Neuronal stem cell (in vitro differentiated cells): Measurements from ENCODE around the gene SIVA1.

Source experiments
- DNase-seq: peaks from one replicate; pipeline ENCODE4 v3.0.0-alpha.2; 2013; ENCODE audit warnings: low spot score
- H2AFZ ChIP-seq: one replicate; pipeline ENCODE4 v1.6.1; 2013; ENCODE audit warnings: mild to moderate bottlenecking, low read length, inconsistent platforms
- H2AK5ac ChIP-seq: 2 replicates; pipeline ENCODE4 v1.6.1; 2013; ENCODE audit warnings: low read depth, mild to moderate bottlenecking, inconsistent platforms, low read length, moderate library complexity, mixed read lengths
- H2BK120ac ChIP-seq: 2 replicates; pipeline ENCODE4 v1.6.1; 2013; ENCODE audit warnings: low read depth, mild to moderate bottlenecking, inconsistent platforms, low read length, moderate library complexity, mixed read lengths
- H2BK12ac ChIP-seq: one replicate; pipeline ENCODE4 v1.6.1; 2013; ENCODE audit warnings: low read length, inconsistent platforms
- H2BK15ac ChIP-seq: 2 replicates; pipeline ENCODE4 v1.6.1; 2013; ENCODE audit warnings: mild to moderate bottlenecking, low read length, inconsistent platforms, mixed read lengths
- H2BK5ac ChIP-seq: one replicate; pipeline ENCODE4 v1.6.1; 2013; ENCODE audit warnings: inconsistent platforms, mild to moderate bottlenecking, low read length, moderate library complexity
- H3K14ac ChIP-seq: one replicate; pipeline ENCODE4 v1.6.1; 2013; ENCODE audit warnings: low read length, inconsistent platforms
- H3K18ac ChIP-seq: 2 replicates; pipeline ENCODE4 v1.6.1; 2013; ENCODE audit warnings: low read length, inconsistent platforms
- H3K23ac ChIP-seq: 2 replicates; pipeline ENCODE4 v1.6.1; 2013; ENCODE audit warnings: low read depth, mild to moderate bottlenecking, mixed read lengths, low read length, inconsistent platforms; ENCODE audit not compliant: poor library complexity
- H3K27ac ChIP-seq: replicated peaks from 3 replicates; pipeline ENCODE4 v1.5.1; 2013; ENCODE audit warnings: low read length, inconsistent platforms
- H3K27me3 ChIP-seq, 3 experiments: 2 replicates each; pipeline ENCODE4 v1.6.1; 2013; ENCODE audit warnings: low read length in 3 of 3, mild to moderate bottlenecking in 2 of 3, inconsistent platforms in 1 of 3, low read depth in 1 of 3, mixed read lengths in 1 of 3, moderate library complexity in 1 of 3; ENCODE audit not compliant: control insufficient read depth in 3 of 3, insufficient read depth in 3 of 3
- H3K36me3 ChIP-seq, 2 donors: replicated peaks in 1 of 2; 2 replicates each; pipeline ENCODE4 v1.6.1; 2013; ENCODE audit warnings: low read length in 2 of 2; ENCODE audit not compliant: control insufficient read depth in 2 of 2, insufficient read depth in 2 of 2
- H3K4ac ChIP-seq: 2 replicates; pipeline ENCODE4 v1.6.1; 2013; ENCODE audit warnings: inconsistent platforms, mild to moderate bottlenecking, low read length, moderate library complexity
- H3K4me1 ChIP-seq, 2 donors: 1 replicate in 1 of 2; 2 replicates in 1 of 2; pipeline ENCODE4 v1.6.1; 2013; ENCODE audit warnings: low read length in 2 of 2, low read depth in 1 of 2; ENCODE audit not compliant: control insufficient read depth in 2 of 2, insufficient read depth in 1 of 2
- H3K4me2 ChIP-seq: one replicate; pipeline ENCODE4 v1.6.1; 2013; ENCODE audit warnings: mild to moderate bottlenecking, low read length, inconsistent platforms; ENCODE audit not compliant: insufficient read depth, poor library complexity, severe bottlenecking
- H3K4me3 ChIP-seq, 2 donors: 2 replicates each; pipeline ENCODE4 v1.5.1; 2013; ENCODE audit warnings: low read length in 2 of 2, mild to moderate bottlenecking in 2 of 2, inconsistent platforms in 1 of 2, moderate library complexity in 1 of 2
- H3K79me1 ChIP-seq: one replicate; pipeline ENCODE4 v1.6.1; 2013; ENCODE audit warnings: low read depth, mild to moderate bottlenecking, inconsistent platforms, low read length, moderate library complexity
- H3K9ac ChIP-seq: one replicate; pipeline ENCODE4 v1.6.1; 2013; ENCODE audit warnings: mild to moderate bottlenecking, low read depth, low read length, inconsistent platforms; ENCODE audit not compliant: poor library complexity
- H3K9me3 ChIP-seq, 2 donors: replicated peaks in 1 of 2; 2 replicates each; pipeline versions ENCODE3 to v1.6.1; 2013; ENCODE audit warnings: low read length in 2 of 2, mild to moderate bottlenecking in 2 of 2, inconsistent platforms in 1 of 2, low read depth in 1 of 2, mixed read lengths in 1 of 2, moderate library complexity in 1 of 2; ENCODE audit not compliant: control insufficient read depth in 2 of 2, insufficient read depth in 1 of 2
- H4K8ac ChIP-seq: one replicate; pipeline ENCODE4 v1.6.1; 2013; ENCODE audit warnings: low read depth, mild to moderate bottlenecking, inconsistent platforms, low read length, moderate library complexity
- H4K91ac ChIP-seq: one replicate; pipeline ENCODE4 v1.6.1; 2013; ENCODE audit warnings: low read length, low read depth, mild to moderate bottlenecking, inconsistent platforms; ENCODE audit not compliant: poor library complexity
- WGBS, 2 donors: extraction: QIAGEN DNeasy Blood & Tissue Kit; methylation state at CpG; one replicate each; pipeline ENCODE4 v1.1.7; 2013; ENCODE audit warnings: missing lambda C conversion rate in 2 of 2, mixed read lengths in 1 of 2; ENCODE audit not compliant: insufficient read length in 2 of 2, insufficient replicate concordance in 1 of 2; ENCODE audit errors: extremely low coverage in 2 of 2; 5-methylcytosine and 5-hydroxymethylcytosine counted together

The SIVA1 gene

GRCh38 chr14:104725772-104726548, 27.0 kb upstream of the SIVA1 start:
- Histone ChIP-seq H3K79me1 (peaks cover 14% of the 10 kb centered on the region), H4K91ac (no peak overlapping the region), H4K8ac (no peak overlapping the region), H3K14ac (peak overlapping the region; percentile 47), H3K23ac (peak overlapping the region; percentile 93), H3K4ac (peak overlapping the region; percentile 5), H3K36me3 (peaks cover 0 to 2% of the 10 kb centered on the region in 2 donors), H2AK5ac (peak overlapping the region; percentile 100), H3K27me3 (no peaks in the 10 kb centered on the region), H3K18ac (peak overlapping the region; percentile 35), H3K4me2 (peak overlapping the region; percentile 45), H3K4me1 (peaks cover 16 to 17% of the 10 kb centered on the region in 2 donors), H2BK120ac (no peak overlapping the region), H2BK5ac (peak overlapping the region; percentile 24), H3K27ac (no peak overlapping the region), H2BK15ac (peak overlapping the region; percentile 94), H3K9ac (peak overlapping the region; percentile 44), H3K9me3 (peaks cover 0 to under 1% of the 10 kb centered on the region in 2 donors), H2BK12ac (no peak overlapping the region), H3K4me3 (no peak overlapping the region), H2AFZ (peak overlapping the region; percentile 88)
- no CpG with 5 or more reads among the region's 25 CpGs for WGBS, 2 donors
- no peak for DNase-seq

- no peak overlapping the region for H2AFZ ChIP-seq
- H3K4ac ChIP-seq, result no peak overlapping the region
- no CpG with 5 or more reads among the region's 21 CpGs for WGBS, 2 donors
- no peak overlapping the region for H3K27ac ChIP-seq
- no peak overlapping the region for H3K4me2 ChIP-seq
- peaks cover 0 to 3% of the 10 kb centered on the region in 2 donors for H3K9me3 ChIP-seq
- no peak for DNase-seq
- H2BK5ac ChIP-seq, result peak overlapping the region; percentile 24
- no peak overlapping the region for H4K8ac ChIP-seq
- H2BK120ac ChIP-seq, result peak overlapping the region; percentile 16
- no peak overlapping the region for H3K14ac ChIP-seq
- peak overlapping the region; percentile 100 for H2AK5ac ChIP-seq
- peak overlapping the region; percentile 65 for H3K23ac ChIP-seq
- H3K9ac ChIP-seq, result no peak overlapping the region
- H2BK15ac ChIP-seq, result peak overlapping the region; percentile 58
- H2BK12ac ChIP-seq, result peak overlapping the region; percentile 84
- peak overlapping the region; percentile 48 for H3K18ac ChIP-seq
- H3K4me1 ChIP-seq, result peaks cover 16 to 18% of the 10 kb centered on the region in 2 donors
- H3K27me3 ChIP-seq, result no peaks in the 10 kb centered on the region
- peaks cover 0 to under 1% of the 10 kb centered on the region in 2 donors for H3K36me3 ChIP-seq
- no peak overlapping the region for H4K91ac ChIP-seq
- H3K79me1 ChIP-seq, result peaks cover 14% of the 10 kb centered on the region
- H3K4me3 ChIP-seq, result no peak overlapping the region
These were observed 26.1 kb upstream of the SIVA1 start for GRCh38 chr14:104726600-104727451.

- Histone ChIP-seq H3K27ac (no peak overlapping the region), H3K36me3 (no peaks in the 10 kb centered on the region), H3K27me3 (no peaks in the 10 kb centered on the region), H3K4me1 (peaks cover 15 to 17% of the 10 kb centered on the region in 2 donors), H3K4me3 (no peak overlapping the region), H4K8ac (no peak overlapping the region), H2BK5ac (peak overlapping the region; percentile 66), H3K18ac (peak overlapping the region; percentile 71), H3K79me1 (peaks cover 14% of the 10 kb centered on the region), H3K9me3 (peaks cover 0 to 3% of the 10 kb centered on the region in 2 donors), H3K9ac (no peak overlapping the region), H3K4ac (peak overlapping the region; percentile 37), H3K14ac (peak overlapping the region; percentile 89), H4K91ac (no peak overlapping the region), H3K23ac (peak overlapping the region; percentile 17), H2AK5ac (peak overlapping the region; percentile 90), H2AFZ (no peak overlapping the region), H2BK12ac (no peak overlapping the region), H2BK120ac (no peak overlapping the region), H2BK15ac (peak overlapping the region; percentile 6), H3K4me2 (no peak overlapping the region)
- no peak for DNase-seq
- WGBS, 2 donors, result no CpG with 5 or more reads among the region's 17 CpGs
These were observed 24.3 kb upstream of the SIVA1 start for GRCh38 chr14:104728631-104729030.
